Stomach (tissue), 4 donors: Measurements from ENCODE around the gene RPH3AL.

Source experiments
- POLR2A ChIP-seq, 4 donors: fragments of 450-650 bp; IDR thresholded peaks; one replicate each; pipeline ENCODE4 v1.6.1; 2016; ENCODE audit warnings: antibody characterized with exemption in 4 of 4, control low read depth in 2 of 4, mild to moderate bottlenecking in 1 of 4, moderate library complexity in 1 of 4
- POLR2AphosphoS5 ChIP-seq, 3 donors: sonication (generic); formaldehyde crosslinking; IDR thresholded peaks; one replicate each; pipeline ENCODE4 v1.6.1; 2016; ENCODE audit warnings: antibody characterized with exemption in 3 of 3
- TF ChIP-seq, protein P1 (sequence below), 7 experiments: fragments of 450-650 bp in 4 of 7; fragments of 200-600 bp in 3 of 7; sonication (generic) in 3 of 7; IDR thresholded peaks; one replicate each; pipeline ENCODE4 v1.5.1; 2016 to 2019; ENCODE audit warnings: antibody characterized with exemption in 7 of 7, control low read depth in 2 of 7, mild to moderate bottlenecking in 1 of 7

DNA sequence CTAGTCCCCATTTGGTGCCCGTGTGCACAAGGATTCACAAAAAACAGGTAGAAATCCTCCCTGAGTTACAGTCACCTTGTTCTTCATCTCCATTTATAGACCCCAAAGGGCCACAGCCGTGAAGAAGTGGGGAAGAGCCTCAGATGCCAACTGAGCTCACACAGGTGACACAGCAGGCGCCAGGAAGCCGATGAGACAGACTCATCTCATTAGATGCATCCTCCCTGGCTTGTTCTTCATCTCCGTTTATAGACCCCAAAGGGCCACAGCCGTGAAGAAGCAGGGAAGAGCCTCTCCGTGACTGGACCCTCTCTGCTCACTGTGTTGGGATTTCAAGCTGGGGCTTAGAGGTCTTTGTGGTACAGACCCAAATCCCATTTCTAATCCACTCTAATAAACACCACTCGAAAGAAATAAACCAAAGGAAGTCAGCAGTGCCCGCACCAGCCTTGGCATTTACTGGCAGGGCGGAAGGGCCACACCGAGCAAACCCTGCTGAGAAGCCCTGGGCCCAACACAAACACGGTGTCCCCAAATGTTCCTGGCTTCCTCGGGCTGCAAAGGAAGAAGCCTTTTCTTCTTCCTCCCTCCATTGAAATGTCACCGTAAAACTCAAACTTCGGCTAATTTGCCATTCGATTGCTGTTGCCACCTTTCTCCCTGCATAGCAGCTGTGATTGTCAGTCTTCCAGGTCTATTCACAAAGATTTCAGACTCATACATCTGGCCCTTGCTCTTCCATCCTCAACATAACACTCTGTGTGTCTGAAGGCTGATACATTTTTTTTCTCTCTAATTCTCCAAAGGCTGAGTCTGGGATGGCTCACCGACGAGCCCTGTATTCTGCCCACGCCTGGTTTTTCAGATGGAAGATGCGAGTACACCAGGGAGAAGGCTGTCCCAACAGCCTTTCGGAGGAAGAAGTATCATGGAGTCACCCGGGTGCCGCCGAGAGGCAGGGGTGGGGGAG, 126.2 kb downstream of the RPH3AL start:
- TF ChIP-seq, protein P1, sequence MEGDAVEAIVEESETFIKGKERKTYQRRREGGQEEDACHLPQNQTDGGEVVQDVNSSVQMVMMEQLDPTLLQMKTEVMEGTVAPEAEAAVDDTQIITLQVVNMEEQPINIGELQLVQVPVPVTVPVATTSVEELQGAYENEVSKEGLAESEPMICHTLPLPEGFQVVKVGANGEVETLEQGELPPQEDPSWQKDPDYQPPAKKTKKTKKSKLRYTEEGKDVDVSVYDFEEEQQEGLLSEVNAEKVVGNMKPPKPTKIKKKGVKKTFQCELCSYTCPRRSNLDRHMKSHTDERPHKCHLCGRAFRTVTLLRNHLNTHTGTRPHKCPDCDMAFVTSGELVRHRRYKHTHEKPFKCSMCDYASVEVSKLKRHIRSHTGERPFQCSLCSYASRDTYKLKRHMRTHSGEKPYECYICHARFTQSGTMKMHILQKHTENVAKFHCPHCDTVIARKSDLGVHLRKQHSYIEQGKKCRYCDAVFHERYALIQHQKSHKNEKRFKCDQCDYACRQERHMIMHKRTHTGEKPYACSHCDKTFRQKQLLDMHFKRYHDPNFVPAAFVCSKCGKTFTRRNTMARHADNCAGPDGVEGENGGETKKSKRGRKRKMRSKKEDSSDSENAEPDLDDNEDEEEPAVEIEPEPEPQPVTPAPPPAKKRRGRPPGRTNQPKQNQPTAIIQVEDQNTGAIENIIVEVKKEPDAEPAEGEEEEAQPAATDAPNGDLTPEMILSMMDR (IDR thresholded peaks at IDR 0.05): no peak
- no peak for TF ChIP-seq POLR2A (IDR thresholded peaks at IDR 0.05)
- no peak for TF ChIP-seq POLR2AphosphoS5 (IDR thresholded peaks at IDR 0.05)
